Measurements from ENCODE around the gene SMYD2.

DNA sequence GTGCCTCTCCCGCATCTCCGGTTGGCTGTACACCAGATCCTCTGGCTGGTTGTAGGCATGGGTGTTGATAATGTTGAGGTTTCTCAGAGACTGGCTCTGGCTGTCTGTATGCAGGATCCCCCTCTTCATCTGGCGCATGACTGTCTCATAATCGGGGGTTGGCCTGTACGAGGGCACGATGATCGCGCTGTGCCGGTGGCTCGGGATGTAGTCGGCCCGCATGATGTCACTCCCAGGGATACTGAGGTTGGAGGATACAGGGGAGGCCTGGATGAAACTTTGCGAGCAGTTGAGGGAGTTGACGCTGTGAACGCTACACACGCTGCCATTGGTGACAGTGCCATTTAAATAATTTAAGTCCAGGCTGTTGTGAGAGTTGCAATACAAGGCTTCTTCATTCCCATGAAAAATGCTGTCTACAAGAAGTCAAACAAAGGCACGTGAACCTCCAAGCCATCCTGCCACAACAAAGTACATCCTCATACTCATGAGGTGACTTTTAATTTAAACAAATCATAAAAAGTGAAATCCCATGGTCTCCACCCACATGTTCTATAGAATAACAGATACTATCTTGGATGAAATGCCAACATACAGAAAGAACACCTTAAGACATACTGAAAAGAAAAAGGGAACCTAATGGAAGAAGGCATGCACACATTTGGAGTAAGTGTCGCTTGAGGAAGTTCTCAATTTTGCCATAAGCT lies 103.6 kb downstream of the SMYD2 start:
- TF ChIP-seq POLR2AphosphoS5 (IDR thresholded peaks at IDR 0.05; ENCODE audit: low read depth, low read length) = no peak
- TF ChIP-seq POLR2A (IDR thresholded peaks at IDR 0.05; ENCODE audit: low read depth, low read length) = no peak
